Erythroblast (primary cell): ENCODE results near the gene DSC3.

ENCODE experiments used
- GATA1 ChIP-seq: IDR thresholded peaks from 2 replicates; pipeline ENCODE4 v1.6.1; 2011; ENCODE audit warnings: low read depth, mild to moderate bottlenecking, control low read depth, low read length, moderate library complexity
- POLR2A ChIP-seq: IDR thresholded peaks from 2 replicates; pipeline ENCODE4 v1.6.1; 2011; ENCODE audit warnings: mild to moderate bottlenecking, low read length

- no peak for TF ChIP-seq POLR2A
- no peak for TF ChIP-seq GATA1
Observed at GRCh38 chr18:30960661-30961060, 81.9 kb downstream of the DSC3 start.
